HS-5 (cell line): ENCODE data around the gene SLC2A10.

ENCODE experiments used
- DNase-seq: peaks from one replicate; pipeline ENCODE4 v3.0.0-alpha.2; 2012; ENCODE audit warnings: low read depth

SLC2A10 gene

DNA sequence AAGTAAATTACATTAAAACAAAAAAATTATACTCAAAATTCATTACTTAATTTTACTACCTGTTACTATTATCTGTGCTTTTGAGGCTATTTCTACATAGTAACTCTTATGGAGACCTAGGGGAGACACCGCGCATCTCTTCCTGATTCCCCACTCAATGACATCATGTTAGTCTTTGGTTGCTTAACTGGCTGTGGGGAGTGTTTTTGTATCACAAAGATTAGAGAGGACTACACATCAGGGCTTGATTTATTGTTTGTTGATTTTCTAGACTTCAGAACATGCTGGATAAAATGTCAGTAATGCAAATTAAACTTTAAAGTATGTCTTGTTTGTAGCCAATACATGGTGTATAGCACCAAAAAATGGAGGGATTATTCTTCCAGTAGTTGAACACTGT, 26.0 kb downstream of the SLC2A10 start:
- no peak for DNase-seq

DNA sequence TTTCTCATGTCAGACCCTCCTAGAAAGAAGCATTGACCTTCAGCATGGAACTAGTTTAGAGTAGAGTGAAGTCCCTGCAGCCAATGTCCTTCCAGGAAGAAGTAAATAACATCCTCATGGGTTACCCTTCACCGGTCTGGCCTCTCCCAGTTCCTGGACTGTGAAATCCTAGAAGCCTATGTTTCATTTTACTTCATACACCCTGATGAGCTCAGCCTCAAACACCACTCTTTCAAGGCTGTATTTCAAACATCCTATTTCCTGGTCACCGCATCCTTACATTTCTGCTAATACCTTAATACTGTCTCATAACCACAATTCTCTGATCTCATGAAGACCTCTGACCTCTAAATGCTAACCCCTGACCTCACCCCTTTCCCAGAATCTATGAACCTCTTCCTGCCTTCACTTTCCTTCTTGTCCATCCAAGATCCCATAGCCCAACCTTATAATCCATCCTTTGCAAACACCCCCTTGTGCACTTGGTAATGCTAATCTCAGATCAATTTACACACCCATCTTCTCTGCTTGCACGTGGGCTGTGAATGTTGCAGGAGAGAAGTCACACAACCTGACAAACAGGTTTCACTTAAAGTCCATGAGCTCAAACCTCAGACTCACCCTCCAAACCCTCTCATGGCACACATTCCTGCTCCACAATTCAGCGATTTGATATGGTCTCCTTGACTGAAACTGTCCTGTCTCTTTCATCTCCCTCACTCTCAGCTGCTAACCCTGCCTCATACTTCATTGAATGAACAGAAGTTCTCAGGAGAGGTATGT, 30.2 kb downstream of the SLC2A10 start:
- DNase-seq = peak; percentile 64

DNA sequence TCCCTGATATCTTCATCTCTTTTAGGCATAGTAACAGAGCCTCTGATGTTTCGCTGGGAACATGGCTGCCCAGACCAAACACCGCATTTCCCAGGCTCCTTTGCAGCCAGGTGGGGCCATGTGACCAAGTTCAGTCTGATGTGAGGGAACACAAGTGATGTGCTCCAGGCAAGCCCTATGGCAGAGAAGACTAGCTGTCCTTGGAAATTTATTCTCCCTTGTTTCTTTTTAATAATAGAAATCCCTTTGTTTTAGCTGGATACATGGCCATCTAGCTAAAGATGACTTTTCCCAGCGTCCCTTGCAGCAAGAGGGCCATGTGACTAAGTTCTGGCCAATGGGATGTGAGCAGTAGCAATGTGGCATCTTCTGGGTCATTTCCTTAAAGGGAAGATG, 30.8 kb downstream of the SLC2A10 start:
- DNase-seq = no peak

DNA sequence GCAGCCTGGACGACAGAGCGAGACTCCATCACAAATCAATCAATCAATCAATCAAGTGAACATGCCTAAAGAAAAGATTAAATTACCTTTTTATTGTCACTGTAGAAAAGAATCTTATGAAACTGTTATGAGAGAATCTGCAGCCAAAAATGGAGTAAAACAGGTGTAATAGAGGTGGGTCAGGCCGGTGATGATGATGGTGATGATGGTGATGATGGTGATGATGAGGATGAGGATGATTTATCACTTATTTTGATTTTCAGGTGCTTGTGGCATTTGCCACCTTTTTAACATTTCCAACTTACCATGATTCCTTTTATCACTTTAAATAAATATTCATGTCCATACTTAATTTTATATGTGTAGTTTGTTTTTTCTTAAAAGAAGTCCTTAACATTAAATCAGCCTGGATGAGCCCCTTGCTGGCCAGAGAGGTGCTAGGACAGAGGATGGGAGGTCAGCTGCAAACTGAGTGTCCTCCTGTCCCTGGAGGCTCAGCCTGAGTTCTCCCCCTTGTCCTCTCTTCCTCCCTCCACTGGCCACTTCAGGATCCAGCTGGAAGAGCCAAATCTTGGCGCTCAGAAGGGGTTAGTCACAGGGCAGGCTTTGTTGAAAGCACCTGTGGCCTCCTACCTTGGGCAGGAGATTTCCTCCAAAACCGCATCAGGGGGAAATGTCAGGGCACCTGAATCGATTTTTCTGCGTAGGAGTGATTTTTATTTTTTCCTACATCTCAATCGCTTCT, 32.6 kb downstream of the SLC2A10 start:
- DNase-seq = no peak

DNA sequence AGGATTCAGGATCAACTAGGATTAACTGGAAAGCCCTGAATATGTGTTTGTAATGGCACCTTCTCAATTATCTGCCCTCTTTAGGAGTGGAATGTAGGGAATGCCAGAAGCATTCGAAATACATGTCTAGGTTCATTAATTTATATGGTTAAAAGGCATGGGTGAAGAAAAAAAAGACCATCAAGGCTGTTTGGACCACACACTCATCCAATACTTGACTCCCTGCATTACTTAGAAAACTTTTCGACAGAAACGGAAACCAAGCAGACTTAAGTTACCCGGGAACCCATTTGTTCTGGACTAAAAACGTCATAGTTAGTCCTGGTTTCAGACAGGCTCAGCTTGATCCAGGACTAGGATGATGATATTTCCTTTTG, 33.2 kb downstream of the SLC2A10 start:
- no peak for DNase-seq

DNA sequence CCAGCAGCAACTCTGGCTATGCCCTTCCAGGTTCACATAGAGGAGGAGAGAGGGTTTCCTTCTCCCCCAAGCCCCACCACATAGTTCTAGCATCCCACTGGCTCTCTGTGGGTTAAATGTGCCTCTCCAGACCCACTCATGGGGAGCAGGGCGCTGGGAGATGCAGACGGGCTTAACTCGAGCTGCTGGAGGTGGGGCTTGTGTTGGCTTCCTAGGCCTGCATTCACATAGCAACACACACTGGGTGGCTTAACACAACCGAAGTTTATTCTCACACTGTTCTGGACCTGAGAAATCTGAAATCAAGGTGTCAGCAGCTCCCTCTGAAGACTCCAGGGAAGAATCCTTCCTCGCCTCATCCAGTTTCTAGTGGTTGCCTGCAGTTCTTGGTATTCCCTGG, 33.6 kb downstream of the SLC2A10 start:
- no peak for DNase-seq

DNA sequence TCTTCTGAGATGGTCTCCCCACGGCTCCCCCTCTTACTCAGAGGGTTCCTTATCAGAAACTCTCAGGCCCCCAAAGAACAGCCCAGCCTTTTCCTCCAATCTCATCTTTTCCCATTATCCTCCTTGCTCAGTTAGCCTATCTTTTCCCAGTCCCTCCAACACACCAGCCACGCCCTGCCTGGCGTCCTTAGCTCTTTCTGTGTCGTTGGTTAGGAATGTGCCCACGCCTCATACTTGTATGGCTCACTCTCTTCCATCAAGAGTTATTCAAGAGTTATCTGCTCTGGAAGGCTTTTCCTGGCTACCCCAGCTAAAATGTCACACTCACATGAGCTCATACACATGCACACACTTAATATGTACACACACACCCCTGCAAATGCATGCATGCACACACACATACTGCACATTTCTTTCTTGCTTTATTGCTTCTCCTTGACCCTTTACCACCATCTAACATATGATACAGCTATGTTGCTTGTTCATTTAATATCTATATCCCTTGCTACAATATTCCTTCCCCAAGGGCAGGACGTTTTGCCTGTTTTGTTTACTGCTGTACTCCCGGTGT, 37.6 kb downstream of the SLC2A10 start:
- DNase-seq = peak; percentile 62

DNA sequence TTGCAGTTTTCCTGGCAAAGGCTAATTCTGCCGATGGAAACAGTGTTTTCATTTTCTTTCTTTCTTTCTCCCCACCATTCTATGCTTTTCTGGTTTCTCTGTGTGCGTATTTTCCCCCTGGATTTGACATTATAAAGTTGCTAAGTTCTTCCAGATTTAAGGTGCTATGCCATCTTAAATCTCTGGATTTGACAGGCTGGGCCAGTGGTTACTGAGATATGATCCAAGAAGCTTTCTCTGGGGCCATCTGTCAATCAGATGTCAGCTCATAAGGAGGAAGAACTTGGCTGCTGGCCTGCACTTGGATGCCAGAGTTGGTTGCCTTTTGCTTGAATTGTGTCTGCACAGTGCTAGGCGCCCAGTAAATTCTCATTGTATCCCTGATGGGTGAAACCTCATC, 39.7 kb downstream of the SLC2A10 start:
- DNase-seq = no peak

DNA sequence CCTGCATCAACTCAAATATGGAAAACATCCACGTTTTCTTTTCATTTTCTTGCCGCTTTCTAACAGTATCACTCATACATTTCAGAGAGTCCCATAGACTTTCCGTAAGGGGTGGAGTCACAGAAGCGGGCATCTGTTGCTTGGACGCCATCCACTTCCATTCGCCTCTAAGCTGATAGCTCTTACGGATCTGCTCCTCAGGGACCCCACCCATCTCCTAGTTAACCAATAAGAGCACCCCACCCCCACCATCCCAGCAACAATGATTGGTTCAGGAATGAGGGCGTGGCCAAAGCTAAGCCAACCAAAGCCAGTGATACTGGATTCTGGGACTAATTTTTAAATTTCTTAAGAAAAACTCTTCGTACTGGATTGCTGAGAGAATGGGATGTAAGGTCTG, 42.4 kb downstream of the SLC2A10 start:
- DNase-seq = no peak

DNA sequence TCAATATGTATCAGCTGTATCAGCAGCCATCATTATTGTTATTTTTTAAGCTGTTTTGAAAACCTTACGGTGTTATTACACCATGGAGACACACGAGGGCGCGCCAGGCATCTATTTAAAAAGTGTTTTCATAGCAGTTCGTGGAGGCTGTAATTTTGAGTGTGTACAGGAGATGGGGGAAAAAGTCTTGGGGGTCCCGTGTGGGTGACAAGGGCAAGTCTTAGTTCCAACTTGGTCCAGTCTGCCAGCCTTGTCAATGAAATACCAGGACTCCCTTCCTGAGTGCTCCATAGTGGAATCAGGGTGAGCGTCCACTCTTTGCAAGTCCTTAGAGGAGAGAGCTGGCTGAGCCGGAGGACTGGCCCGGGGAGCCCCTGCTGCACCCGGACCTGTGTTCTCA, 43.3 kb downstream of the SLC2A10 start:
- peak; percentile 46 for DNase-seq

DNA sequence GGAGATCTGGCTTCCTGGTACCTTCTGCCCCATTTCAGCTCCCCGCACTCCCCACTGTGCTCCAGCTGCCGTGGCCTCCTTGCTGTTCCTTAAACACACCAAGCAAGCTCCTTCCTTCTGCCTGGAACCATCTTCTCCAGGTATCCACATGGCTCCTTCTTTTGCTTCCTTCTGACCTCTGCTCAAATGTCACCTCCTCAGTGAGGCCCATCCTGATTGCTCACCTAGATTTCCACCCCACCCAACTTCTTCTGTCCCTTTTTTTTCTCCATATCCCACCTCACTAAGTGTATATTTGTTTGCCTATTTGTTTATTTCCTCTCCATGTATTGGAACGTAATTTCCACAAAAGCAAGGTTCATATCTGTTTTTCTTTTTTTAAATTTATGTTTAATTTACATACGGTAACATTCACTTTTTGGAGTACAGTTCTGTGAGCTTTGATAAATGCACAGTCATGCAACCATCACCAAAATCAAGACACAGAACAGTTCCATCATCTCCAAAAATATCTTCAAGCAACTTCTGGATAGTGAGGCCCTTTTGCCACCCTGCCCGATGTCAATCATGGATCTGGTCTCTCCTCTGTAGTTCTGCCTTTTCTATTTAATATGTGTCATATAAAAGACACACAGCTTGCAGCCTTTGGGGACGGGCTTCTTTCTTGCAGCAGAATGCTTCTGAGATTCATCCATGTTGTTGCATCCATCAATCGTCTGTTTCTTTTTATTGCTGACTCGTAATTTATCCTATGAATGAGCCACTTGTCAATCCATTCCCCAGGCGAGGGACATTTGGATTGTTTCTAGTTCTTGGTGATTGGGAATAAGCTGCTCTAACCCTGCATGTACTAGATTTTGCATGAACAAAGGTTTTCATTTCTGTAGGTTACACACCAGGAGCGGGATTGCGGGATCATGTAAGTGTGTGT, 46.3 kb downstream of the SLC2A10 start:
- no peak for DNase-seq

DNA sequence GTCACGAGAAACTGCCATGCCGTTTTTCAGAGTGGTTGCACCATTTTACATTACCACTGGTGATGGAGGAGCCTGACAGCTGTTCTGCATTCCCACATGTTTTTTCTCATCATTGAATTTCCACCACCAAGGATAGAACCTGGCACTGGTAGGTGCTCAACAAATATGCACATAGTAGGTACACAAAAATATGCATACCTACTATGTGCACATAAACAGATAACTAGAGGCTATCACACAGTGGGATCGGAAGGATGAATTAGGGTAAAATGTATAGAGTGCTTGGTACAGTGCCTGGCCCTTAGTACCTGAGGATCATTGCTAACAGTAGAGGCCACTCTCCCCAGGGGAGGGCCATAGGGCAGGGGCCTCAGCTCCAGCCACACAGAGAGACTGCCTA, 47.0 kb downstream of the SLC2A10 start:
- DNase-seq = no peak

DNA sequence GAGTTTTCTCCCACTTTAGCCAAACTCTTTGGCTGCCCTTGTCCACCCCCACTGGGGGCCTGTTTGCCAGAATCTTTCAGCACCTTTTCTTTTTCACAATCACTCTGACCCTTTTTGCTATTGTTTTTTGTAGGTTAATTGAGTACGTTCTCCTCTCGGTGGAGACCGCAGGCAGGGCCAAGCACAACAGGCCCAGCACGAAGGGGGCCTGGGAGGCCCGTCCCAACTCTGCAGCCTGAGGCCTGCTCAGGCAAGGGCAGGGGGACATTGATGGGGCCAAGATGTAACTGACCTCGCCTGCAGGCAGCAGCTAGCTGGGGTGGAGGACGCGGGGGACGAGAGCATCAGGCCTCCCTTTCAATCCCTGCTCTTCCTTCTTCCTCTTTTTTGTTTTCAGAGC, 47.7 kb downstream of the SLC2A10 start:
- no peak for DNase-seq

DNA sequence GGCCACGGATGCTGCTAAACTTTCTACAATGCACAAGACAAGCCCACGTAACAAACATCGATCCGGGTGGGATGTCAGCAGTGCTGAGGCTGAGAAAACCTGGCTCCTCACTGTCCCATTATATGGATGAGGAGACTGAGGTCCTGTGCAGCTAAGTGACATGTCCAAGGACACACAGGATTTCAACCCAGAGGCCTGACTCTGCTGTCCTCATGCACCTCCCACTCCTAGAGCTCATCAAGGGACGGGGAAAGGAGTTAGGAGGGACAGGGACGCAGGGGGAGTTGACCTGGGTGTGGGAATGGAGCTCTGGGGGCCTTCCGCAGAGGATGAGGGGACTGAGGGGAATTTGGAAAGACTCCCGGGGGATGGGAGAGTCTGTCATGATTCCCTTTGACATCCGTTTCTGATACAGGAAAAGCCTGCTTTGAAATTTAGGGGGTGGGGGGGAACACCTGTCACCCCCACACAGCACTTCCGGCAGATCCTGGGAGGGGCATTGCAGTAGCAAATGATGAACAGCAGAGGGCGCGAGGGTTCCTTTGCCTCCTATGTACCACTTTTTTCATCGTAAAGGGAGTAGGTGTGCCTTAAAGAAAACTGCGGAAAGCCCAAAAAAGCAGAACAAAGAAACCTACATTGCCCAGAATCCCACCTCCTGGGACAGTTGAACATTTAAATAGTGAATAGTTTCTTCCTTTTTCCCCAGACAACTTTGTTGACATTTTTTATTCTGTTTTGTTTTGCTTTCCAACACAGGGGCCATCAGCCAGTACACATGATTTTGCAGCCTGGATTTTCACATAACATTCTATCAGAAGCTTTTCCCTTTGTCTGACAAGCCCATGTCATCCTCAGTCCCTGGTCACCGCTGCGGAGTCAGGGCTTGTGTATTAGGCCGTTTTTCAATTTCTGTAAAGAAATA, 48.6 kb downstream of the SLC2A10 start:
- peak; percentile 37 for DNase-seq

DNA sequence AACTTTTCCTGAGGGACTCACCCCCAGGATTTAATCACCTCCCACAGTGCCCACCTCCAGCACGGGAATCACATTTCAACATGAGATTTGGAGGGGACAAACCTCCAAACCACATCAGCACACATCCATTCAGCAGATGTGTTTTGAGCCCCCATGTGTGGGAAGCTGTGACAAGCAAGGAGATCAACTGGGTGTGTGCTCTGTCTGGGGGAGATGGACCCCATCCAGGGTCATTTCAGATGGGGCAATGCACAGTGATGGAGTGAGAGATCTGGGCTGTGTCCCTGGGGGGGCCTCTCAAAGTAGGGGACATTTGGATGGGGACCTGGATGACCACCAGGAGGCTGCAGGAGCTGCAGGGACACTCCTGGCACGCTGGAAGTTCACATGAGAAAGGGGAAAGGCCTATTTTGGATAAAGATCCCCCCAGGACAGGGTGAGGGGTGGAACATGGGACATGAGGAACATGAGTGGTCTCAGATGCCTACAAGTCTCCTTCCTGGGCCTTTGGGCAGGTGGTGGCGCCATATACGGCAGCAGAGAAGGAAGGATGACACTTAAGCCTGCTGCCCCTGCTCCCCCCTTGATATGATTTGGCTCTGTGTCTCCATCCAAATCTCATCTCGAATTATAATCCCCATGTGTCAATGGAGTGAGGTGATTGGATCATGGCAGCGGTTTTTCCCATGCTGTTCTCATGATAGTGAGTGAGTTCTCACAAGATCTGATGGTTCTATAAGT, 49.6 kb downstream of the SLC2A10 start:
- DNase-seq = no peak

DNA sequence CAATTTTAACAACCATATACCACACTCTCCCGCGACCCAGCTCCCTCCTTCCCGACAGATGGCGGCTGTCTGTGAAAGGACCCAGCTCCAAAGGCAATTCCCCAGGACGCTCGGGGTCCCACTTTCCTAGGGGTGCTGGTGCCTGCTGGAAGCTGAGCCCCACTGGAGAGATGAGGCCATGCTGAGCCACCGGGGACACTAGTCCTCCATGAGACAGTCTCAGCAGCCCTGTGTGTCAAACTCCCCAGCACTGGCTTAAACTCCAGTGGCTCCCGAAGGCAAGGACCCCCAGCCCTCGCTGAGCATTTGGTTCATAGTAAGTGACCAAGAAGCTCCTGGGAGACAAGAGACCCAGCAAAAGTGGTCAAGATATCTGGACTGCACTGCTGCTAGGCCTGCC, 52.1 kb downstream of the SLC2A10 start:
- no peak for DNase-seq

DNA sequence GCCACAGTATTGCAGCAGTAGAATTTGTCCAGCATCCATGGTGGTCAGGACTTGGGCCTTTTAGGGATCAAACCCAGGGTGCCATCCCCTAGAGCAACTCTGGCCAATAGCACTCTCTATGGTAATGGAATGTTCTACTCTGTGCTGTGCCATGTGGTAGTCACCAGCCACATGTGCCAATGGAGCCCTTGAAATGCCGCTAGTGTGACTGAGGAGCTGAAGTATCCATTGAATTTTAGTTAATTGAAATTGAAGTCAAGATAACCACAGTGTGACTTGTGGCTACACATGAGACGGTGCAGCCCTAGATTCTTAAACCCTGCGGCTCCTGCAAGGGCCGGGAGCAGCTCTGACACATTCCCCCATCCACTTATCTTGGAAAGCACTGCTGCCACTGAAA, 54.6 kb downstream of the SLC2A10 start:
- no peak for DNase-seq

DNA sequence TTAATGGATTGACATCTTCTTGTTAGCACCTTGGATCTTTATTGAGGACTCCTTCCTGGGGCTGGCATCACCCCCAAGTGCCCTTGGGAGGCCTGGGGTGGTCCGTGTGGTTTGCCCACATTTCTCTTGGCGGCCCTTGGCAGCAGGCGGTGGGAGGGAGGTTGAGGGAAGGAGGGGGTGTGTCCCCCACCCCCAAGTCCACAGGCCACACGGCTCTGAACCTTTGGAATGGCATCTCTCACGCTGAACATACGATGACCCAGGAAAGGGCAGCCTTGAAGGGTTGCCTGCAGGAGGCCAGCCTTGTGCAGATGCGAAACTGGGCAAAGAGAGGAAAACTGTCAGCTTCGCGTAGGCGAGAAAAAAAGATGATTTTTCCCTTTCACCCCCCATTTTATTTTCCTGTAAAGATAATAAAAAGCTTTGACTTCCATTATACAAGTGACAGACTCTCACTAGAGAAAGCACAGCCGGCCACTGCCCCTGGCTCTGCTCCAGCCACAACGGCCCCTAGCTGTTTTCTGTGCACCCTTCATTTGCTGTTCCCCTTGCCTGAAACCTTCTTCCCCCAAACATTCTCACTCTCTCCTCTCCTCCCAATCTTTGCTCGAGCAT, 56.2 kb downstream of the SLC2A10 start:
- no peak for DNase-seq

DNA sequence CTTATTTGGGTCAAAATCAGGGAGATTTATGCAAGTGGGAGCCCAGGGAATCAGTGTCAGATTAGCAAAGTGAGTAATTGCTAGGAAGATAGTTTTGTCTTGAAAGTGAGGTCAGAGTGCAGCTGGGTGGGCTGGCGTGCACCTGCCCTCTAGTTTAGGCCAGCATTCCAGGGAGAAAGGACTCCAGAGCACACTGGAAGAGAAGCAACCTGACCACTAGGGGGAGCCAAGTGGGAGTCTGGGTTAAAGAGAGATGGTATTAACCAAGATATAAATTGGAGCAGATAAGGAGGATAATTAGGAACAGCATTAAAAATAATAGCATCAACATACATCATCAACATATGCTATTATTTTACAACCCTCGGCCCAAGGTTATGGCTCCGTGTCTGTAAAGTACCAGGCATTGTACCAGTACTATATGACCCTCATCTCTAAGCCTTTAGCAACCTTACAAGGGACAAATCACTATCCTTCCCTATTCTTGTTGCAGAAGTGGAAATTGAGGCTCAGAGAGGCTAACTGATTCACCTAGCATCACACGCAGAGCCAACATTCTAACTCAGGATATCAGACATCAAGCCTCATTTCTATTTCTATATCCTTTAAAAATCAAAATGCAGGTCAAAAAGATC, 57.8 kb downstream of the SLC2A10 start:
- DNase-seq = no peak
